COLO668 (cell line): ENCODE results near the gene GBX2.

Source experiments
- DNase-seq: peaks from one replicate; lab custom pipeline; 2025; ENCODE audit not compliant: unreplicated experiment; lab: John Stamatoyannopoulos, UW

Gene GBX2

DNA sequence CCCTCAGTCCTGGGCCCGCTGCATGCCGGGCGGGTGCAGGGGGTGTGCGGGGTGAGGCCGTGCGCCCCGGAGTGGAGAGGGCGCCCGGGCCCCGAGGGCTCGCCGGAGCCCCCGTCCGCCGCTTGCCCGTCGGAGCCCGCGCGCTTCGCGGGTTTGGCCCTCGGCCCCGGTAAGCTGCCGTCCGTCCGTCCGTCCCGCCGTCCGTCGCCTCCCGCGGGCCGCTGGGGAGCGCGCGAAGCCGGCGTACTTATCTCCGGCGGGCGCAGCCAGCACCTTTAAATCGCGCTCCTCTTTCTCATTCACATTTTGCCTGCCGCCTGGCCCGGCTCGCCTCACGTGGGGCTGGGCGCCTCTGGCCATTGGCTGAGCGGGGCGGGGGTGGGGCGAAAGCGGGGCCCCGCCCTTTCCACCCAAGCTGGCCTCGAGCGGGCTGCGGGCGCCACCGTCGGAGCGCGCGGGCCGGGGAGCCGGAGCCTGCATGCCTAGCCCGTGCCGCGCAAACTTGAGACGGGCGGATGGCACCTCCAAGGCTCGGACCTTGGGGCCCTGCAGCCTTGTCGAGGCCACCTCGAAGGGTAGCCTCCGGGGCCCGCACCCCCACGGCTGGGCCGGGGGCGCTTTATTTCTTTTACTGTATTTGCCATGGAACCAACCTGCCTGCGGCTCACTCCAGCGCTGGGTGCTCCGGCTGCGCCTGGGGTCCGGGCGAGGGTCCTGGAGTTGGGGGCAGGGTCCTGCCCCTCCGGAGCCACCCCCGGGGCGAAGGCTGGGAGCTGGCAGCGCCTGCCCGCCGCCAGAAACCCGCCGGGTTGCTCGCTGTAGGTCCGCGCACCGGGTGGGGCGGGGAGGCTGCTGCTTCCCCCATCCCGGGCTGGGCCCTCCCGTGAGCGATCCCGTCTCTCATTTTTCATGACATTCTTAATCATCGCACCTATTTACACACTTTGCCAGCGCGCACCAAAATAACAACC is at the start of gene GBX2:
GBX2 (minus strand) TSS at position 277 of the 971 bp plus-strand sequence. CDS start 415 bp downstream, outside the sequence.
- DNase-seq: peak; percentile 88

DNA sequence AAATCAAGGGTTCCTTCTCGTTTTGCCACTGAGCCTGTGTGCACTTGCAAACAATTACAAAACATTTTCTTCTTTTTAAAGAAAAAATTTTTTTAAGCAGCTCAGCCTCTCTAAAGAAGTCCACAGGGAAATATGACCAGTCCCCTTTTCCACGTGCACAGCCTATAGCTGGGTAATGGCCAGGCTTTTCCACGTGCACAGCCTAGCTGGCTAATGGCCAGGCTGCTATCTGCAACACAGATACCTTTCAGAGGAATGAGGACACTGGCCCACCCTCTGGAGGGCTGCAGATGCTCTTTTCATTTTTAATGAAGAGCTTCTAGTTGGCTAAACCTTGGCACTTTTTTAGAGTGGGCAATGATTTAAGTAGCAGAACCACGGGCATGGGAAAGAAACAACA is 49.7 kb upstream of the GBX2 start:
- no peak for DNase-seq

DNA sequence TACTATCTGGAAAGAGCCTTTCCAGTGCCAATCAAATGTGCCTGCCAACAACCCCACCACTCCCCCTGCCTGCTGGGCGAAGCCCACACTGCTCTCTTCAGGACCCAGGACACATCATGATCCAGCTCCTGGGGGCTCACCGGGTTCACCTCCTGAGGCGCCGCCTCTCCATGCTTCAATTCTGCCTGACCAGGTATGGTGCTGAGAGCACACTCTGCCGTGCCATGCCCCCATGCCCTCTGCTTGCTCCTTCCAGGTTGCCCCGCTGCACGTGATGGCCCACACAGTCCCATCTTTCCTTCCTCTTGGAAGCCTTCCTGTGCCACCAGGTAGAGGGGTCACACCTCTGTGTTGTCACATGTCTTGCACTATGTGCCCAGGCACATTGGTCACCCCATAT is 48.5 kb upstream of the GBX2 start:
- DNase-seq: no peak

DNA sequence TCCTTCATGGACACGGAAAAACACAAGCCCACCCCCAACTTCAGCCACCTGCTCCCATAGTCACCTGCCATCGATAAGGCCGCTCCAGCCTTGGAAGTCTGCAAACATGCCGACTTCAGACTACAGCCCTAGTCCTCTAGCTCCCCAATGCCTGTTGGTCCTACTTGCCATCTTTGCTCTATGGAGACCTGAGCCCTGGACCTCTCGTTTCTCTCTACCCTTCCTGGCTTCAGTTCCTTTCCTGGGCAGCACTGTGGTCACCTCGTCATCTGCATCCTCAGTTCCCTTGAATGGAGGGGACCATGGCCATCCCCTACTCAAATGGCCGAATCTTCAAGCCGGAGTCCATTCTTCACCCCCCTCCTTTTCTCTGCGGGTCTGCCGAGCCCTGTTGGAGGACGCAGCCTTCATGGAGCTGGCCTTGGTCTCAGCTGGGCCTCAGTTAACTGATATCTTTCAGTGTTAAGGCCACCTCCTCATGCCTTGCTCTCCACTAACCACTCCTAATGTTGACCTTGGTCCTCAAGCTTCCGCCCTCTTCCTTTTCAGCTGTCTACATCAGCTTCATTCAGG is 47.7 kb upstream of the GBX2 start:
- no peak for DNase-seq

DNA sequence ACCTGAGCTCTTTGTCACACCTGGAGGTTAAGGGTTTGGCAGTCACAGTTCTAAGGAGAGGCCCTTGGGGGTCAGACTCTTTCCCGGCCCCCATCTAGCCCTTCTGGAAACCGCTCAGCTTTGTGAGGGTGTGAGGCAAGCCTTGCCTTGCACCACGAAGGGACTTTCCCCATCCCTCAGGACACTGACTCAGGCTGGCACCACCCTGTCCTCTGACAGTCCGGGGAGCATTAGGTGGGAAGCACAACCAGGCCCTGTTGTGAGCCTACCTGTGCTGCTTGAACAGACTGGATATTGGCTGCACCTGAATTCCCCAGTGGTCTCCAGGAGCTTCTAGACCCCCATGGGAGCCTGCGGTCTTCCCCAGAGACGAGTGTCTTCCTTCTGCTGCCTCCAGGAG is 47.0 kb upstream of the GBX2 start:
- no peak for DNase-seq

DNA sequence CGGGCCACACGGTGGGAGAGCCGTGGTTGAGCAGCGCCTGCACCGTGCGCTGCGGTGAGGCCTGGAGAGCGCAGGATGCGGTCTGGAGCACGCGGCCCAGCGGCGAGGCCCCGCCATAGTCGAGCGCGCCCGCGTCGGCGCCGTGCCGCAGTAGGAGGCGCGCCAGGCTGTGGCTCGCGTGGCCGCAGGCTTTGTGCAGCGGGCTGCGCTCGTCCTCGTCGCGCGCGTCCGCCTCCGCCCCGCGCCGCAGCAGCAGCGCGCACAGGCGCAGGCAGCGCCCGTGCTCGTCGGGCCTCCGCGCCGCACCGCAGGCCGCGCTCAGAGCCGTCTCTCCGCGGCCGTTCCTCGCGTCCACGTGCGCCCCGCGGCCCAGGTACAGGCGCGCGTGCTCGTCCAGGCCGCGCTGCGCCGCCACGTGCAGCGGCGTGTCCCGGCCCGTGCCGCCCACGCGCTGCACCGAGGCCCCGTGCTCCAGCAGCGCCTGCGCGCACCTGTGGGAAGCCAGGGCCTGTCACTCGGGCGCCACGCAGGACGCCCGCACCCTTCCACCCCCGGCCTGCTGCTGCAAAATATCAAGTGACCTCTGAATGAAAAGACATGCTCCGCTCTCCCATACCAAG is 46.3 kb upstream of the GBX2 start:
- no peak for DNase-seq

DNA sequence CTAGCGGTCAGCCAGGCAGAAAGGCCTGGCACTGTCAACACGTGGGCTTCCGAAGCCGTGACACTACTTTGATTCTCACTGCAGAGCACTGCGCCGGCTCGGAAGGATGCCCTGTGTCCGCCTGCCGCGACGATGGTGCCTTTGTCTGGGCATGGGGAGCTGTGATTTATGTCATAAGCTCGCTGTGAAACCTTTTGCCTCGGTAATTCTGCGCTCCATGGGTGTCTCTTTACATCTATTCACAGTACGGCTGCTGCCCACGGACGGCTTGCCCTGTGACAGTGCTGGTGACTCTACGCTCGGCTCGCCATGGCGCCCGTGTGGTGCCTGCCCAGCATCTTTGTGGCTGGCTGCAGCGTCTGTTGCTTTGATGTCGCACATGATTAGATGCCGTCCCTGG is 43.1 kb upstream of the GBX2 start:
- DNase-seq: no peak

DNA sequence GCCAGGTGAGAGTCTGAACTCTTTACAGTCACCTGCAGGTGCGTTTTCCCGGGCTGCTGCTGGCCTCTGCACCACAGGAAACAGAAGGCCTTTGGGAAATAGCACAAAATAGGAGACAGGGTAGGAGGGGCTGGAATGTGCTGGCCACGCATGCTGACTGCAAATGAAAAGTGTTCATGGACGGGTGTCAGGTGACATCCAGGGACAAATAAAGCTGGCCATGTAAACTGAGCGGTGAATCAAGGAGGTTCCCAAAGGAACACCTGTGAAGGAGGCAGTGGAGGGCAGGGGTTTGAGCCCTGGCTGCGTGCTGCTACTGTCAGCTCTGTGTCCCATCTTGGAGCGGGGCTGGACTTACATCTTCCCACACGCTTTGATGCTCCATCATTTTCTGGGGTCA is 42.4 kb upstream of the GBX2 start:
- DNase-seq: peak; percentile 29

DNA sequence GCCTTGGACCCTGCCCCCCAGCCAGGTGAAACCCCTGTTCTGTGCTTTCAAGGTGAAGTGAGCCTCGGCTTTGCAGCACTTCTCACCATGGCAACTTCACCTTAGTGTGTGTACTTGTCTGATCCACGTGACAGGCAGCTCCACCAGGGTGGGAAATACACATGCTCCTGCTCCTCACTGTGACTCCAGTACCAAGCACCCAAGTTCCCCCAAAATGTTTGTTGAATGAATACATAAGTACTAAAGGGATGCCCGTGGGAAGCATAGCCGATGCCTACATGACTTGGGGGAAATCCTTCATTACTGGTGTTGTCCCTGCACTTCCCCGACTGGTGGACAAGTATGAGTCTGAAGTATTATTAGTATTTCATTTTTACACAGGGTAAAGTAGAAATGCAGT is 41.8 kb upstream of the GBX2 start:
- DNase-seq: no peak

DNA sequence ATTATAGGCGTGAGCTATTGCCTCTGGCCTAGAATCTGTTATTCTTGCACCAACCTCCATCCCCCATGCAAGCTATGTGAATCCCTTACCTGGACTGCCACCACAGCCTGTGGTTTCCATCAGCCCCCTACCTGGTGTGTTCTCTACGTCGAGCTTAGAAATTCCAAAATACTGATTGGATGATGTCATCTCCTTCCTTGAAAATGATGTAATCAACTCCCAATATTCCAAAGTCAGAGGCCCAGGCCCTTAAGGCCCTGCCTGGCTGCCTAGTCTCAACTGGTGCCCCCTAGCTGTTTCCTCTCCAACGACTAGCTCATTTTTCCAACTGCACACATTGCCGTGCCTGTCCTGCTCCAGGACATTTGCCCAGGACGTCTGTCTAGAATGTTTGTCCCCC is 41.3 kb upstream of the GBX2 start:
- no peak for DNase-seq

DNA sequence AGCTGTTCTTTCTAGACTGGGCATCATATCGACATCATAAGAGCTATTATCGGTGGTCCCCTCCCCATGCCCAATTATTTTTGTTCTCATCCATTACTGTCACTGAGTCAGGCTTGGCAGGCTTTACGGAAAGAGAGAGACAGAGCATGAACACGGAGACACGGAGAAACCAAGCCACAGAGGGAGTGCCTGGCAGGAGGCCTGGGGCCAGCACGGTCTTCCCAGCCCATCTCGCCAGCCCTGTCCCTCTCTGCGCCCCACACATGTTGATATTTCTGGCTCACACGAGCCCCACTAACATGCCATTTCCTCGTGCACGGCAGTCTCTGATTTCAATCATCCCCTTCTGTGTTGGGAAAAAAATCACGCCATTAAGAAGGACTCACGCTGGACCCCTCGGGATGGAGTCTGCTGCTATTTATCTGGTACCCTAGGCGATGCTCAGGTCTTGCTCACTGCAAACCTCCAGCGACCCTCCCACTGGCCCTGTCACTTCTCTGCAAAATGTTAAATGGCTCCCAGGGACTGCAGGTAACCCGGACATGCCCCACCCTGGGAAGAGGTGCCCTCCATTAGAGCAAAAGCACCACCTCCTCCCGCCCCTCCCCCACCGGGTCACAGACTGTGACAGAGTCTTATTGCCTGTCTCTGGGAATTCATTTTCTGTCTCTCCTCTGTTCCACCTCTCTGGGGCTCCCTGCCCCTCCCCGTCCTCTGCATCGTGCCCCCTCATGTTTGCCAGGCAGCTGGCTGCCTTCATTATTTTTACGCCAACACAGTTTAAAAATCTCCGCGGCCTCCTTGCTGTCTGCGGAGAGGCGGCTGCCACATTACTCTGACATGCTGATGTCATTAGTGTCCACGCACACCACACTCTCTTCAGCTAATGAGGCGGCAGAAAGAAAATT is 40.1 kb upstream of the GBX2 start:
- DNase-seq: no peak

DNA sequence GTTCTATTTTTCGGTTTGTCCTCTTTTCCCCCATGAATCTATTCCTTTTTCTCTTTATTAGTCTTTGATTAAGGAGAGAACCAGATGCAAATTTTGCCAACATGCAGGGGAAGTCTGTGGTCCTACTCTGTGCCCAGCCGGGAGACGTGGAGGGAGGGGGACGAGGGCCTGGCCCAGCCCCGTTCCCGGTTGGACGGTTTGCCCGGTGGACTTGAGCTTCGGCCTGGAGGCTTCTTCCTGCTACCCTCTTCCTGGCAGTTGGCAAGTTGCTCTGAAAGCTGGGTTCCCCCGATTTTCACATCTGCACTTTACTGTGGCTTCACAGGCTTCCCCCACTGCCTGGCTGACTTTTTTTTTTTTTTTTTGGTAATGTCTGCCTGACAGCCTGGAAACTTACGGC is 39.3 kb upstream of the GBX2 start:
- DNase-seq: no peak

DNA sequence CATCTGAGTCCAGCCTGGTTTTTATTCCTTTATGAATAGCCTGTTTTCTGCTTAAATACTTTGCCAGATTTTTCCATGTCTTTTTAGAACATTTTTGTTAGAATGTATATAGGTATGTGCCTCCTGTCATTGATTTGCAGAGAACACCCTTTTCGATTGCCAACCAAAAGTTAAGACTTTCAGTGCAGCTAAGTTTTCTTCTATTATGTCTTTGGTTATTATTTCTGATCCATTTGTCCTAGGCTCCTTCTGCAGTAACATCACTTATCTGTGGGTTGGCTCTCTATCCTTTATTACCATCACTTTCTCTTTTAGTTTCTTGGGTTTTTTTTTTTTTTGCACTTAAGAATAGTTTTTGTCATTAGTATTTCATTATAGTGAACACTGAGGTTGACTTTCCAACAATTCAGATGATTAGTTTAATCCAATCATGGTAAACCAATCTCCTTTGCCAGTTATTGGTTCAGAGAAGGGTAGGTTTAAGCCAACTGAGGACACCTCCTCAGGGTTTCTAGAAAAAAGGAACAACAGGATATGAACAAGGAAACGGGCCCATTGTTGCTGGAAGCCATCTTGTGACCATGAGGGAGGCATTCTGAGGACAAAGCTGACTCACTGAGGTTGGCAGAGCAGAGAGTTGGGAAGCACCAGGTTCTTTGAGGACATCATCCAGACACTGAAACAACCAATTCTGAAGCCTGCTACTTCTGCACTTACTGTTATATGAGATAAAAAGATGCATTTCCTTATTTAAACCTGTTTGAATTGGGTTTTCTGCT is 37.9 kb upstream of the GBX2 start:
- DNase-seq: no peak

DNA sequence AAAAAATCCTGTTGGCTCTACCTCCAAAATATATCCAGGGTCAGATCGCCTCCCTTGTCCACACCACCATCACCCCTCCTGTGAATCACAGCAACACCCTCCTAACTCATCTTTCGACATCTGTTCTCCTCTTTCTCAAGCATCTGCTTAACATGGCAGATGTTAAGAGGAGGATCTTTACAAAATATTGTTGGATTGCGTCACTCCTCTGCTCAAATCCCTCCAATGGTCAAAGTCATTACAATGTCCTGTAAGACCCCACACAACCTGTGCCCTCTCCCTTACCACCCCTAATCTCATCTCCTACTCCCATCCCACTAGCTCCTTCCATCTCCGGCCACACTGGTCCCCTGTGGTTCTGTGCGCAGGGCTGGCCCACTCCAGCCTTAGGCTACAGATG is 36.8 kb upstream of the GBX2 start:
- DNase-seq: no peak

DNA sequence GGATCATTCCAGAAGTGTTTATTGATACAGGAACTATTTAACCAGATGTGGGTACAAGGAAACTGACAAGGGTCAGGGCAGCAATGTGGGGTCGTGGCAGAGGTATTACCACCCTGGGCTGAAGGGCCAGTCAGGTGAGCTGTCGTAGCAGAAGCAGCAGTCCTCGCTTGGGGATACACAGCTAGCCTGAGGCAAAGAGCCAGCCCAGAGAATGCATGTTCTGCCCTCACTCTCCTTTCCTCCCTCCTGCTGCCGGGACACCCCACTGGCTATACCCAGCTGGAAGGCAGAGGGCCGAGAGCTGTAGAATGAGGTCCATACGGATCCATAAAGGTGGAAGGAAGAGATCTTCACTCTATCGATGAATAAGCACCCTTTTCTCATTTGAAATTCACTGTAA is 32.2 kb upstream of the GBX2 start:
- no peak for DNase-seq

DNA sequence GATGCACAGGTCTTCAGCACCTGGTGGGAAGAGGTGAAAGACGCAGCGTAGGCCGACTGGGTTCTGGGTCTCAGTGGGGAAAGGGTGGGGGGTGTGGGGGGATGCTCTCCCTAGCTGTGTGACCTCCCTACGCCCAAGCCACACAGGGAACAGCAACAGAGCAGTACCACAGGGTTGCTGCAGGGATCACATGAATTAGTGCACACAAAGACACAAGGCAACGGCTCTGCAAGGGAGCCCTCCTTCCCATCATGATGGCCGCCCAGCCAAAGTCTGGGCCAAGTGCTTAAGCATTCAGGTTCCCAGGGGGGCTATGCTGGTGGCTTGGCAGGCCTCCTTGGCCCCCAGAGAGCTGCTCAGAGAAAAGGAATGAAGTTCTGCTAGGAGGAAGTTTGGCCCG is 28.2 kb upstream of the GBX2 start:
- DNase-seq: no peak

DNA sequence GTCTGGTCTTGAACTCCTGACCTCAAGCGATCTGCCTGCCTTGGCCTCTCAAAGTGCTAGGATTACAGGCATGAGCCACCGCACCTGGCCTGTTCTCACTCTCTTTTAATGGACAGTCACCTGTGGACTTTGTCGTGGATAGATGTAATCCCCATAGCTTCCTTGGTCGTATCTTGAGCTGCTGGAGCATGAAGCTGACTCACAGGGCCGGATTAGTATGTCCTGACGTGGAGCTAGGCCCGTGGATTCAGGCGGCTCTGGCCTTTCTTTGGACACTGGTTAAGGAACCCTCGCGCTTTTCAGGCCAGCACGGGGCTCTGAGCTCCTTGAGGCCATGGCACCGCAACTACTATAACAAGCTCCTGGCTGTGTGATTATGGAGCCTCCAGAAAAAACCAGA is 27.5 kb upstream of the GBX2 start:
- no peak for DNase-seq

DNA sequence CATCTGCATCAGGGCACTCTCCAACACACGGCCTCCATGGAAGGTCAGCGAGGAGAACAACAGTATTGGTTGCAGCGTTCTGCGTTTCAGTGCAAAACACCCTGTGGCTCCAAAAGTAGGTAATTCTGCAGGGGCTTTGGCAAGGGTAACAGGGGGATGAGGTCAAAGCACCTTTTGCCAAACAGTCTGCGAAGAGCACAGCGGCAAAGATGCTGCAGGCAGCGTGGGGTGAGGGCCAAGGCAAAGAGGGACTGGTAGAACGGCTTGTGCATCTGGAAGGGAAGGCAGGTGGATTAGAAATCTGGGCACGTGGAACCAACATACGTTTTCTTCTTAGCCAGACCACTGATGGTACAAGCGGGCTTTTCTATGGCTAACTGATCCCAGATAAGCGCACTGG is 26.6 kb upstream of the GBX2 start:
- no peak for DNase-seq

DNA sequence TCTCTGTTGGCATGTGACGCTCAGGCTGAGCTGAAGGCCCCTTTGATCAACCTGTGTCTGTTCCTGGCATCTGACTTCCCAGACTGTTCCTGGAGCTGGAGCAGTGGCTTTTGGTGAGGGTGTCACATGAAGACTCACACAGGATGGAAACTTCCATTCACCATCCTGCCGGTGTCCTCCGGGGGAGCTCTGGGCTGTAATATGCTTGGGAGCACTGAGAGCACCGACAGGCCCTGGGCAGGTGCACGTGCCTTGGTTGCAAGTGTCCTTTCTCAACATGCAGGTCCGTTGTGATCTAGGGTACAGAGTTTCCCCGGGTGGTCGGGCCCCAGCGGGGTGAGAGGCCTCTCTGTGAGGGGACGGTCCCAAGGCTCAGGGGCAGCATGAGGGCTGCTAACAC is 24.8 kb upstream of the GBX2 start:
- no peak for DNase-seq

DNA sequence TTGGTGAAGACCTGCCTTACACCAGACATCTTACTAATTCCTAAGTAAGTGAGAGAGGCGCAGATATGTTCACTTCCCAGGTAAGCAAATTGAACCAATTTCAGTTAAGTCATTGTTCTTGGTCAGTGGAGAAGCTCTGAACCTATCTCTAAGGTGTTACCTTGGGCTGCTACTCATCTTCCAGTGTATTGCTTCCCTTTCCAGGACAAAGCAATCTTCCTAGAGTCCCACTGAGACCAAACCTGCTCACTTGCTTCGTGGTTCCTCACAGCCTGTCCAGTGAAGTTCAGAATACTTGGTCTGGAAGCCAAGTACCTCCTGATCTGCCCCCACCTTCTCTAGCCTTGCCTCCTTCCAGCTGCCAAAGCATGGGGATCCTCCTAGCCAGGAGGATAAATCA is 22.5 kb upstream of the GBX2 start:
- no peak for DNase-seq
